Ammon's horn (tissue), 1 donor: ENCODE data around the gene GSTK1.
"Not testable (repeated sequence)": the region's sequence is repeated elsewhere in the genome, so short reads cannot be mapped to it uniquely, and the experiment has no call there.

ENCODE experiments used
- DNase-seq: peaks from one replicate; pipeline ENCODE4 v3.0.0-alpha.2; 2016; ENCODE audit warnings: low spot score

GSTK1 gene

GRCh38 chr7:143238289-143238980 is 24.8 kb upstream of the GSTK1 start:
- DNase-seq = no peak

- DNase-seq = no peak
Measured at GRCh38 chr7:143239813-143240212, 23.4 kb upstream of the GSTK1 start.

- peak; percentile 83 for DNase-seq
Measured at GRCh38 chr7:143240291-143241168, 22.7 kb upstream of the GSTK1 start.

- no peak for DNase-seq
Measured at GRCh38 chr7:143242306-143242705, 20.9 kb upstream of the GSTK1 start.

GRCh38 chr7:143243111-143243510 is 20.1 kb upstream of the GSTK1 start:
- no peak for DNase-seq

GRCh38 chr7:143243614-143244013 is 19.6 kb upstream of the GSTK1 start:
- DNase-seq = no peak

- no peak for DNase-seq
Measured at GRCh38 chr7:143244321-143244720, 18.9 kb upstream of the GSTK1 start.

- DNase-seq = no peak
Measured at GRCh38 chr7:143245123-143245522, 18.1 kb upstream of the GSTK1 start.

GRCh38 chr7:143247372-143247771 is 15.9 kb upstream of the GSTK1 start:
- DNase-seq = no peak

GRCh38 chr7:143248761-143249354 is 14.4 kb upstream of the GSTK1 start:
- no peak for DNase-seq

- no peak for DNase-seq
Measured at GRCh38 chr7:143250199-143250598, 13.0 kb upstream of the GSTK1 start.

GRCh38 chr7:143250822-143251221 is 12.4 kb upstream of the GSTK1 start:
- no peak for DNase-seq

- no peak for DNase-seq
Measured at GRCh38 chr7:143252006-143252405, 11.2 kb upstream of the GSTK1 start.

- no peak for DNase-seq
Measured at GRCh38 chr7:143255564-143255963, 7.7 kb upstream of the GSTK1 start.

GRCh38 chr7:143256325-143256724 is 6.9 kb upstream of the GSTK1 start:
- DNase-seq = no peak

- DNase-seq = no peak
Measured at GRCh38 chr7:143256932-143257331, 6.3 kb upstream of the GSTK1 start.

- DNase-seq = no peak
Measured at GRCh38 chr7:143257501-143257900, 5.7 kb upstream of the GSTK1 start.

- no peak for DNase-seq
Measured at GRCh38 chr7:143258831-143259230, 4.4 kb upstream of the GSTK1 start.

GRCh38 chr7:143259765-143260164 is 3.5 kb upstream of the GSTK1 start:
- DNase-seq = no peak

- no peak for DNase-seq
Measured at GRCh38 chr7:143261901-143262300, 1.3 kb upstream of the GSTK1 start.

- not testable (repeated sequence) for DNase-seq
Measured at GRCh38 chr7:143264196-143264568, 941 bp downstream of the GSTK1 start.

- DNase-seq = no peak
Measured at GRCh38 chr7:143265017-143265693, 1.9 kb downstream of the GSTK1 start.
